Liver (tissue), 9 donors: ENCODE measurements around the gene GABRB1. TPM values are rescaled to one million over a fixed set of nuclear protein-coding genes. Genes with fewer than 3 reads are reported as not detected.
A peak's percentile ranks its signal among the peaks of the same experiment; 100 is the strongest.

Experiments used
- DNase-seq: peaks from one replicate; pipeline ENCODE4 v3.0.0-alpha.2; 2017; ENCODE audit warnings: low spot score
- H3K27ac ChIP-seq, 2 donors: one replicate each; pipeline ENCODE4 v1.7.0; 2013; ENCODE audit warnings: inconsistent platforms in 2 of 2, low read length in 2 of 2, control low read depth in 1 of 2, low read depth in 1 of 2, mild to moderate bottlenecking in 1 of 2
- H3K27me3 ChIP-seq, 4 donors: one replicate each; pipeline versions ENCODE4 v1.6.1 to v1.7.0; 2013; ENCODE audit warnings: low read length in 3 of 4, inconsistent platforms in 1 of 4, mild to moderate bottlenecking in 1 of 4, moderate library complexity in 1 of 4; ENCODE audit not compliant: control insufficient read depth in 4 of 4, insufficient read depth in 4 of 4
- H3K36me3 ChIP-seq, 4 donors: one replicate each; pipeline versions ENCODE4 v1.6.1 to v1.7.0; 2013; ENCODE audit warnings: low read length in 3 of 4, mild to moderate bottlenecking in 3 of 4, low read depth in 1 of 4, moderate library complexity in 1 of 4; ENCODE audit not compliant: control insufficient read depth in 4 of 4, insufficient read depth in 3 of 4
- H3K4me1 ChIP-seq, 4 donors: one replicate each; pipeline versions ENCODE4 v1.6.1 to v1.7.0; 2013; ENCODE audit warnings: low read length in 3 of 4, mild to moderate bottlenecking in 3 of 4, moderate library complexity in 1 of 4; ENCODE audit not compliant: control insufficient read depth in 4 of 4, insufficient read depth in 4 of 4
- H3K4me3 ChIP-seq, 3 donors: one replicate each; pipeline versions ENCODE4 v1.6.1 to v1.7.0; 2013; ENCODE audit warnings: low read length in 3 of 3, control low read depth in 1 of 3, low read depth in 1 of 3, mild to moderate bottlenecking in 1 of 3
- H3K9ac ChIP-seq, 2 donors: one replicate each; pipeline ENCODE4 v1.7.0; 2013; ENCODE audit warnings: low read length in 2 of 2, mild to moderate bottlenecking in 2 of 2, moderate library complexity in 2 of 2, control low read depth in 1 of 2, low read depth in 1 of 2
- H3K9me3 ChIP-seq, 4 donors: one replicate each; pipeline versions ENCODE4 v1.6.1 to v1.7.0; 2013; ENCODE audit warnings: low read length in 3 of 4; ENCODE audit not compliant: control insufficient read depth in 4 of 4
- CTCF ChIP-seq: fragments of 150-350 bp; IDR thresholded peaks from 2 replicates; pipeline ENCODE4 v1.5.1; 2017; ENCODE audit warnings: improper control_type of control experiment, low read depth, low read length; ENCODE audit not compliant: missing input control
- EGR1 ChIP-seq, 2 donors: IDR thresholded peaks; 2 replicates each; pipeline ENCODE4 v1.6.1; 2016 to 2018; ENCODE audit warnings: antibody characterized with exemption in 2 of 2, low read depth in 2 of 2
- FOXA2 ChIP-seq: IDR thresholded peaks from 2 replicates; pipeline ENCODE4 v1.6.1; 2016; ENCODE audit warnings: antibody characterized with exemption
- JUND ChIP-seq, 2 donors: IDR thresholded peaks; 2 replicates each; pipeline ENCODE4 v1.6.1; 2016; ENCODE audit warnings: antibody characterized with exemption in 2 of 2
- MAX ChIP-seq: IDR thresholded peaks from 2 replicates; pipeline ENCODE4 v1.6.1; 2016; ENCODE audit warnings: antibody characterized with exemption
- RAD21 ChIP-seq, 2 donors: IDR thresholded peaks; 2 replicates each; pipeline ENCODE4 v1.6.1; 2016; ENCODE audit warnings: antibody characterized with exemption in 2 of 2, mild to moderate bottlenecking in 2 of 2
- RXRA ChIP-seq, 2 donors: IDR thresholded peaks; 2 replicates each; pipeline ENCODE4 v1.6.1; 2017 to 2018; ENCODE audit warnings: antibody characterized with exemption in 2 of 2, mild to moderate bottlenecking in 1 of 2
- SP1 ChIP-seq: IDR thresholded peaks from 2 replicates; pipeline ENCODE4 v1.6.1; 2018; ENCODE audit warnings: antibody characterized with exemption, mild to moderate bottlenecking
- YY1 ChIP-seq: IDR thresholded peaks from 2 replicates; pipeline ENCODE4 v1.6.1; 2016; ENCODE audit warnings: antibody characterized with exemption, mild to moderate bottlenecking
- WGBS: extraction: QIAGEN DNeasy Blood & Tissue Kit; methylation state at CpG from one replicate; pipeline ENCODE4 v1.1.7; 2013; 5-methylcytosine and 5-hydroxymethylcytosine counted together
- polyA plus RNA-seq, 2 donors: library from polyadenylated mRNA; stranded (reverse) in 1 of 2; unstranded in 1 of 2; fragments of 200-250 nt in 1 of 2; fragments of >200 nt in 1 of 2; fragmentation: Nextera tagmentation in 1 of 2; extraction: Ambion mirVana in 1 of 2; gene quantifications; one replicate each; pipeline versions ENCODE4 v1.2.1 to v1.2.3, GENCODE V29; 2013 to 2015
- total RNA-seq, 2 donors: library from RNA; depleted of rRNA; stranded (reverse); fragments of >200 nt; gene quantifications; one replicate each; pipeline ENCODE4 v1.2.3, GENCODE V29; 2014
- TF ChIP-seq, protein P1 (sequence below): IDR thresholded peaks from 2 replicates; pipeline ENCODE4 v1.6.1; 2016; ENCODE audit warnings: antibody characterized with exemption
- TF ChIP-seq, protein P2 (sequence below): IDR thresholded peaks from 2 replicates; pipeline ENCODE4 v1.6.1; 2016; ENCODE audit warnings: antibody characterized with exemption, mild to moderate bottlenecking
- donor health status: healthy.
- donor health status: healthy.
- donor health status: healthy.
- donor health status: healthy.
- donor health status: healthy.

The GABRB1 gene
- total and polyA plus RNA-seq, 4 donors: 0.17 to 1.3 TPM; not detected in 2

DNA sequence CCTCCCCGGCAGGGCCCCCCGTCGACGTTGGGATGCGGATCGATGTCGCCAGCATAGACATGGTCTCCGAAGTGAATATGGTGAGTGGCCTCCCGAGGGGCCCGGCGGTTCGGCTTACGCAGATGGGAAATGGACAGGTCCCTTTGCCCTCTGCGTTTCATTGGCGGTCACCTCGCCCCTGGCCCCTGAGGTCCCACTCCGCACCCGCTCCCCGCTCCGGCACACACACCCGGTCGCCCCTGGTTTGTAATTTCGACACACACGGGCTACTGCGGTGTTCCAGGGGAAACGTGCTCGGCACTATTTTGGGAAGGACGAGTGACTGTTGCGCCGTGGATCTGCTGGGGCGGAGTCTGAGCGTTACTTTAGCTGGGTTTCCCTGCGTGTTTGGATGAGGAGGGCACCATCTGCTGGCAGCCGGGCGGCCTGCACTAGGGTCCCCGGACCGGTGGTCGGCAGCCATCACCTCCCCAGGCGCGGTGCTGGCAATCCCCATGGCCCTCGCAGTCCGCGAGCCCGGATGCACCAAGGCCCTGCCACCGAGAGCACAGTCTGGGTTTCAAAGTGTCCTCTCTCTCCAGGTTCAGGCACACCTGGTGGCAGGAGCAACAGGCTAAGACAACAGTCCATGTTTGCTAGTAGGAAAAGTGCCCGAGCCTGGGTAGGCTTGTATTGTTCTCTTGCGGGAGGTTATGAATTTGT is 1.2 kb downstream of the GABRB1 start:
- H3K9ac ChIP-seq: no peak overlapping the region
- 2% methylated on average over 47 of the region's 47 CpGs for WGBS
- H3K9me3 ChIP-seq: no peaks in the 10 kb centered on the region
- no peak for TF ChIP-seq SP1
- TF ChIP-seq RAD21 (IDR thresholded peaks at IDR 0.05): peak; percentile 79 to 86
- peak; percentile 57 for TF ChIP-seq CTCF
- H3K36me3 ChIP-seq: no peaks in the 10 kb centered on the region
- H3K4me3 ChIP-seq: peak overlapping the region; percentile 26 to 51 (median 46)
- peaks cover 5 to 20% (median 16%) of the 10 kb centered on the region in 4 donors for H3K4me1 ChIP-seq
- H3K27me3 ChIP-seq: peaks cover 0 to 11% (median 1%) of the 10 kb centered on the region in 4 donors
- H3K27ac ChIP-seq: no peak overlapping the region
- DNase-seq: peak; percentile 67

GRCh38 chr4:47038263-47038662 is 6.9 kb downstream of the GABRB1 start:
- no peak overlapping the region for H3K9ac ChIP-seq
- no peak for DNase-seq
- no peaks in the 10 kb centered on the region for H3K36me3 ChIP-seq
- TF ChIP-seq SP1: no peak
- no peak for TF ChIP-seq YY1
- TF ChIP-seq, protein P1, sequence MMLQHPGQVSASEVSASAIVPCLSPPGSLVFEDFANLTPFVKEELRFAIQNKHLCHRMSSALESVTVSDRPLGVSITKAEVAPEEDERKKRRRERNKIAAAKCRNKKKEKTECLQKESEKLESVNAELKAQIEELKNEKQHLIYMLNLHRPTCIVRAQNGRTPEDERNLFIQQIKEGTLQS: no peak
- TF ChIP-seq JUND (IDR thresholded peaks at IDR 0.05): no peak
- TF ChIP-seq CTCF: no peak
- TF ChIP-seq, protein P2, sequence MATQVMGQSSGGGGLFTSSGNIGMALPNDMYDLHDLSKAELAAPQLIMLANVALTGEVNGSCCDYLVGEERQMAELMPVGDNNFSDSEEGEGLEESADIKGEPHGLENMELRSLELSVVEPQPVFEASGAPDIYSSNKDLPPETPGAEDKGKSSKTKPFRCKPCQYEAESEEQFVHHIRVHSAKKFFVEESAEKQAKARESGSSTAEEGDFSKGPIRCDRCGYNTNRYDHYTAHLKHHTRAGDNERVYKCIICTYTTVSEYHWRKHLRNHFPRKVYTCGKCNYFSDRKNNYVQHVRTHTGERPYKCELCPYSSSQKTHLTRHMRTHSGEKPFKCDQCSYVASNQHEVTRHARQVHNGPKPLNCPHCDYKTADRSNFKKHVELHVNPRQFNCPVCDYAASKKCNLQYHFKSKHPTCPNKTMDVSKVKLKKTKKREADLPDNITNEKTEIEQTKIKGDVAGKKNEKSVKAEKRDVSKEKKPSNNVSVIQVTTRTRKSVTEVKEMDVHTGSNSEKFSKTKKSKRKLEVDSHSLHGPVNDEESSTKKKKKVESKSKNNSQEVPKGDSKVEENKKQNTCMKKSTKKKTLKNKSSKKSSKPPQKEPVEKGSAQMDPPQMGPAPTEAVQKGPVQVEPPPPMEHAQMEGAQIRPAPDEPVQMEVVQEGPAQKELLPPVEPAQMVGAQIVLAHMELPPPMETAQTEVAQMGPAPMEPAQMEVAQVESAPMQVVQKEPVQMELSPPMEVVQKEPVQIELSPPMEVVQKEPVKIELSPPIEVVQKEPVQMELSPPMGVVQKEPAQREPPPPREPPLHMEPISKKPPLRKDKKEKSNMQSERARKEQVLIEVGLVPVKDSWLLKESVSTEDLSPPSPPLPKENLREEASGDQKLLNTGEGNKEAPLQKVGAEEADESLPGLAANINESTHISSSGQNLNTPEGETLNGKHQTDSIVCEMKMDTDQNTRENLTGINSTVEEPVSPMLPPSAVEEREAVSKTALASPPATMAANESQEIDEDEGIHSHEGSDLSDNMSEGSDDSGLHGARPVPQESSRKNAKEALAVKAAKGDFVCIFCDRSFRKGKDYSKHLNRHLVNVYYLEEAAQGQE: no peak
- TF ChIP-seq EGR1 (IDR thresholded peaks at IDR 0.05; ENCODE audit: low read depth in 2 of 2): no peak
- TF ChIP-seq RAD21 (IDR thresholded peaks at IDR 0.05): no peak
- TF ChIP-seq FOXA2: no peak
- no peak for TF ChIP-seq MAX
- TF ChIP-seq RXRA (IDR thresholded peaks at IDR 0.05): no peak
- no peaks in the 10 kb centered on the region for H3K4me1 ChIP-seq
- H3K27me3 ChIP-seq: peaks cover 0 to 3% (median 1%) of the 10 kb centered on the region in 4 donors
- 89% methylated on average over 1 of the region's 1 CpG for WGBS
- H3K27ac ChIP-seq: no peak overlapping the region
- H3K9me3 ChIP-seq: no peaks in the 10 kb centered on the region
- H3K4me3 ChIP-seq: no peak overlapping the region
